ENCODE results near the gene P3H3.

The P3H3 gene

GRCh38 chr12:6819106-6820030 is 8.8 kb upstream of the P3H3 start:
- H3K27ac Mint-ChIP-seq: no peak overlapping the region
- peaks cover 5% of the 10 kb centered on the region for H3K36me3 Mint-ChIP-seq
- H3K9me3 Mint-ChIP-seq: no peaks in the 10 kb centered on the region
- H3K4me1 Mint-ChIP-seq: peaks cover 14% of the 10 kb centered on the region
- no peak overlapping the region for H3K4me3 Mint-ChIP-seq
- peaks cover 2% of the 10 kb centered on the region for H3K27me3 Mint-ChIP-seq

- H3K4me3 Mint-ChIP-seq: no peak overlapping the region
- no peak overlapping the region for H3K27ac Mint-ChIP-seq
- H3K27me3 Mint-ChIP-seq: peaks cover 3% of the 10 kb centered on the region
- H3K4me1 Mint-ChIP-seq: peaks cover 14% of the 10 kb centered on the region
- H3K9me3 Mint-ChIP-seq: no peaks in the 10 kb centered on the region
- peaks cover 5% of the 10 kb centered on the region for H3K36me3 Mint-ChIP-seq
Observed at GRCh38 chr12:6820166-6820565, 8.0 kb upstream of the P3H3 start.

- H3K36me3 Mint-ChIP-seq: peaks cover 5% of the 10 kb centered on the region
- peak within 1 kb of the TSS; percentile 65 for H3K27ac Mint-ChIP-seq
- H3K9me3 Mint-ChIP-seq: no peaks in the 10 kb centered on the region
- peaks cover 7% of the 10 kb centered on the region for H3K27me3 Mint-ChIP-seq
- H3K4me3 Mint-ChIP-seq: peak within 1 kb of the TSS; percentile 72
- H3K4me1 Mint-ChIP-seq: peaks cover 19% of the 10 kb centered on the region
Observed at GRCh38 chr12:6821591-6822425, 6.4 kb upstream of the P3H3 start, which contains the start of gene GPR162. TSS of gene GPR162 (plus strand) at chr12:6821821. CDS start at chr12:6823899, 2,078 bp downstream.

- peaks cover 24% of the 10 kb centered on the region for H3K4me1 Mint-ChIP-seq
- H3K36me3 Mint-ChIP-seq: peaks cover 4% of the 10 kb centered on the region
- peaks cover 7% of the 10 kb centered on the region for H3K27me3 Mint-ChIP-seq
- peak overlapping the region; percentile 65 for H3K27ac Mint-ChIP-seq
- H3K9me3 Mint-ChIP-seq: no peaks in the 10 kb centered on the region
- H3K4me3 Mint-ChIP-seq: peak overlapping the region; percentile 62
Observed at GRCh38 chr12:6822426-6823135, 5.6 kb upstream of the P3H3 start.

GRCh38 chr12:6823182-6824084 is 4.8 kb upstream of the P3H3 start:
- H3K4me3 Mint-ChIP-seq: no peak overlapping the region
- H3K36me3 Mint-ChIP-seq: no peaks in the 10 kb centered on the region
- H3K9me3 Mint-ChIP-seq: no peaks in the 10 kb centered on the region
- H3K4me1 Mint-ChIP-seq: peaks cover 29% of the 10 kb centered on the region
- H3K27ac Mint-ChIP-seq: no peak overlapping the region
- peaks cover 7% of the 10 kb centered on the region for H3K27me3 Mint-ChIP-seq

- Mint-ChIP-seq H3K9me3 (no peaks in the 10 kb centered on the region), H3K27ac (no peak overlapping the region), H3K4me3 (no peak overlapping the region), H3K27me3 (peaks cover 9% of the 10 kb centered on the region), H3K4me1 (peaks cover 34% of the 10 kb centered on the region), H3K36me3 (no peaks in the 10 kb centered on the region)
Observed at GRCh38 chr12:6824085-6824775, 4.0 kb upstream of the P3H3 start.

GRCh38 chr12:6824901-6825381 is 3.3 kb upstream of the P3H3 start:
- Mint-ChIP-seq H3K4me3 (no peak overlapping the region), H3K9me3 (no peaks in the 10 kb centered on the region), H3K27me3 (peaks cover 9% of the 10 kb centered on the region), H3K27ac (peak overlapping the region; percentile 76), H3K4me1 (peaks cover 37% of the 10 kb centered on the region), H3K36me3 (no peaks in the 10 kb centered on the region)

GRCh38 chr12:6825398-6826124 is 2.6 kb upstream of the P3H3 start:
- Mint-ChIP-seq H3K27ac (peak overlapping the region; percentile 76), H3K9me3 (no peaks in the 10 kb centered on the region), H3K36me3 (no peaks in the 10 kb centered on the region), H3K4me1 (peaks cover 35% of the 10 kb centered on the region), H3K4me3 (no peak overlapping the region), H3K27me3 (peaks cover 9% of the 10 kb centered on the region)

- Mint-ChIP-seq H3K27ac (peak overlapping the region; percentile 17), H3K4me3 (no peak overlapping the region), H3K27me3 (peaks cover 9% of the 10 kb centered on the region), H3K9me3 (no peaks in the 10 kb centered on the region), H3K4me1 (peaks cover 28% of the 10 kb centered on the region), H3K36me3 (no peaks in the 10 kb centered on the region)
Observed at GRCh38 chr12:6826125-6826733, 2.0 kb upstream of the P3H3 start.

GRCh38 chr12:6826734-6827436 is 1.3 kb upstream of the P3H3 start:
- Mint-ChIP-seq H3K4me3 (peak overlapping the region; percentile 66), H3K27me3 (peaks cover 9% of the 10 kb centered on the region), H3K4me1 (peaks cover 26% of the 10 kb centered on the region), H3K27ac (peak overlapping the region; percentile 69), H3K9me3 (no peaks in the 10 kb centered on the region), H3K36me3 (no peaks in the 10 kb centered on the region)

- peaks cover 23% of the 10 kb centered on the region for H3K4me1 Mint-ChIP-seq
- no peaks in the 10 kb centered on the region for H3K36me3 Mint-ChIP-seq
- H3K4me3 Mint-ChIP-seq: peak overlapping the region; percentile 66
- H3K27ac Mint-ChIP-seq: peak overlapping the region; percentile 69
- no peaks in the 10 kb centered on the region for H3K9me3 Mint-ChIP-seq
- H3K27me3 Mint-ChIP-seq: peaks cover 9% of the 10 kb centered on the region
Observed at GRCh38 chr12:6827437-6827911, 733 bp upstream of the P3H3 start.

GRCh38 chr12:6828781-6829535 is 751 bp downstream of the P3H3 start:
- Mint-ChIP-seq H3K4me1 (peaks cover 23% of the 10 kb centered on the region), H3K36me3 (no peaks in the 10 kb centered on the region), H3K9me3 (no peaks in the 10 kb centered on the region), H3K27ac (peak overlapping the region; percentile 41), H3K4me3 (peak overlapping the region; percentile 90), H3K27me3 (peaks cover 7% of the 10 kb centered on the region)
